Measurements from ENCODE around the gene PSMD5.

The PSMD5 gene

DNA sequence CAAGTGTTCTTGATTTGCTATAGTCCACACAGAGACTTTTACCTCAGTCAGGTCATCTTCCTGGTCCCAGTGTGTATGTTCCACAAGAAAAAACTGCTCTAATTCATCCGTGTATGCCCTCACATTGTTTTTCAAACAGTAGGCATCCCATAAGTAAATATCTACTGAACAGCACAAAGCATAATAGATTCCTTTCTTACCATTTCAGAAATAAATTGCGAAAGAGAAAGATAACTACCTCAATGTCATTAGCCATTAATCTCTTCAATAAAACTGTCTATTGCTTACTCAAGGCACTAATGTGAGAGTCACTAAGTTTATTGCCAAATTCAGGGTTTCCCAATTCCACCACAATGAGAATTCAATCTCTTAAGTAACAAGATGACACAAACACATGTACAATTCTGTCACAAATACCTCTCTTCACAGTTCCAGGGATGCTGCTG is 59.1 kb downstream of the PSMD5 start:
- TF ChIP-seq SIN3A (IDR thresholded peaks at IDR 0.05; ENCODE audit: borderline replicate concordance, insufficient read depth, low read length) (no peak), TAF1 (IDR thresholded peaks at IDR 0.05; ENCODE audit: borderline replicate concordance, insufficient read depth, low read length) (no peak), POLR2AphosphoS5 (IDR thresholded peaks at IDR 0.05; ENCODE audit: low read depth, low read length) (no peak), FOXP2 (optimal IDR thresholded peaks at IDR 0.05; ENCODE audit: borderline replicate concordance, extremely low read depth, extremely low read length, insufficient read depth) (no peak)
- TF ChIP-seq, protein P1, sequence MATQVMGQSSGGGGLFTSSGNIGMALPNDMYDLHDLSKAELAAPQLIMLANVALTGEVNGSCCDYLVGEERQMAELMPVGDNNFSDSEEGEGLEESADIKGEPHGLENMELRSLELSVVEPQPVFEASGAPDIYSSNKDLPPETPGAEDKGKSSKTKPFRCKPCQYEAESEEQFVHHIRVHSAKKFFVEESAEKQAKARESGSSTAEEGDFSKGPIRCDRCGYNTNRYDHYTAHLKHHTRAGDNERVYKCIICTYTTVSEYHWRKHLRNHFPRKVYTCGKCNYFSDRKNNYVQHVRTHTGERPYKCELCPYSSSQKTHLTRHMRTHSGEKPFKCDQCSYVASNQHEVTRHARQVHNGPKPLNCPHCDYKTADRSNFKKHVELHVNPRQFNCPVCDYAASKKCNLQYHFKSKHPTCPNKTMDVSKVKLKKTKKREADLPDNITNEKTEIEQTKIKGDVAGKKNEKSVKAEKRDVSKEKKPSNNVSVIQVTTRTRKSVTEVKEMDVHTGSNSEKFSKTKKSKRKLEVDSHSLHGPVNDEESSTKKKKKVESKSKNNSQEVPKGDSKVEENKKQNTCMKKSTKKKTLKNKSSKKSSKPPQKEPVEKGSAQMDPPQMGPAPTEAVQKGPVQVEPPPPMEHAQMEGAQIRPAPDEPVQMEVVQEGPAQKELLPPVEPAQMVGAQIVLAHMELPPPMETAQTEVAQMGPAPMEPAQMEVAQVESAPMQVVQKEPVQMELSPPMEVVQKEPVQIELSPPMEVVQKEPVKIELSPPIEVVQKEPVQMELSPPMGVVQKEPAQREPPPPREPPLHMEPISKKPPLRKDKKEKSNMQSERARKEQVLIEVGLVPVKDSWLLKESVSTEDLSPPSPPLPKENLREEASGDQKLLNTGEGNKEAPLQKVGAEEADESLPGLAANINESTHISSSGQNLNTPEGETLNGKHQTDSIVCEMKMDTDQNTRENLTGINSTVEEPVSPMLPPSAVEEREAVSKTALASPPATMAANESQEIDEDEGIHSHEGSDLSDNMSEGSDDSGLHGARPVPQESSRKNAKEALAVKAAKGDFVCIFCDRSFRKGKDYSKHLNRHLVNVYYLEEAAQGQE (IDR thresholded peaks at IDR 0.05; ENCODE audit: insufficient read depth in 1 of 2, low read depth in 2 of 2, low read length in 2 of 2): no peak

DNA sequence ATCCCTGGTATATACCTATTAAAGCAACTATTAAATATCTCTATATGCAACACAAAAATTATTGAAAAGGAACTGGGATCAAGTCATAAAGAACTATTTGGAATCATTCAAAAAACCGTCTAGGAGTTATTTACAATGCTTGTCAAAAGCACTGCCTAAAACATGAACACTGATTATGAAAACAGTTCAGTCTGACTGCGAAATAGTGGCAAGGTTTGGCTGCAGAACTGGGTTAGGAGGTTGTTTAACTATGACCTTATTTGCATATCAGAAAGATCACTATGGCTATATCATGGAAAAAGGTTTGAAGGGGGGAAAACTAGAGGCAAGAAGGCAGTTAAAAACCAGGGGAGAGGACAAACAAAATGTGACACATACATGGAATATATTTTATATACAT is 61.5 kb downstream of the PSMD5 start:
- TF ChIP-seq SIN3A (IDR thresholded peaks at IDR 0.05; ENCODE audit: borderline replicate concordance, insufficient read depth, low read length): no peak
- TF ChIP-seq TAF1 (IDR thresholded peaks at IDR 0.05; ENCODE audit: borderline replicate concordance, insufficient read depth, low read length): no peak
- no peak for TF ChIP-seq POLR2AphosphoS5 (IDR thresholded peaks at IDR 0.05; ENCODE audit: low read depth, low read length)
- no peak for TF ChIP-seq FOXP2 (optimal IDR thresholded peaks at IDR 0.05; ENCODE audit: borderline replicate concordance, extremely low read depth, extremely low read length, insufficient read depth)
- TF ChIP-seq, protein P1 (IDR thresholded peaks at IDR 0.05; ENCODE audit: insufficient read depth in 1 of 2, low read depth in 2 of 2, low read length in 2 of 2): no peak

DNA sequence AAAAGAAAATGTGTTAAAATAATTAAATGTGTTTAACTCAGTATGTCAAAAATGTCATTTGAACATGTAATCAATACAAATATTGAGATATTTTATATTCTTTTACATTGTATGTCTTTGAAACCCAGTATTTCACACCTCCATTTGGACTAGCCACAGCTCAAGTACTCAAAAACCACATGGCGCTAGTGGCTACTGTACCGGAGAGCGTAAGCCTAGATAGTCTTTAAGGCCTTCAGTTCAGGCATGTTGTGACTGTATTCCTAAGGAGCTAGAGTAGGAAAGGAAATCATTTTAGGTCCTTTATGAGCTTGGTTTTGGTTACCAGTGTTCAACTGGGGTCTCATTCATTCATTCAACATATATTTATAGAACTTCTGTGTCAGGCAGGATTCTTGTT is 62.4 kb downstream of the PSMD5 start:
- TF ChIP-seq POLR2AphosphoS5 (IDR thresholded peaks at IDR 0.05; ENCODE audit: low read depth, low read length): no peak
- TF ChIP-seq SIN3A (IDR thresholded peaks at IDR 0.05; ENCODE audit: borderline replicate concordance, insufficient read depth, low read length): no peak
- no peak for TF ChIP-seq FOXP2 (optimal IDR thresholded peaks at IDR 0.05; ENCODE audit: borderline replicate concordance, extremely low read depth, extremely low read length, insufficient read depth)
- no peak for TF ChIP-seq TAF1 (IDR thresholded peaks at IDR 0.05; ENCODE audit: borderline replicate concordance, insufficient read depth, low read length)
- TF ChIP-seq, protein P1 (IDR thresholded peaks at IDR 0.05; ENCODE audit: insufficient read depth in 1 of 2, low read depth in 2 of 2, low read length in 2 of 2): no peak

DNA sequence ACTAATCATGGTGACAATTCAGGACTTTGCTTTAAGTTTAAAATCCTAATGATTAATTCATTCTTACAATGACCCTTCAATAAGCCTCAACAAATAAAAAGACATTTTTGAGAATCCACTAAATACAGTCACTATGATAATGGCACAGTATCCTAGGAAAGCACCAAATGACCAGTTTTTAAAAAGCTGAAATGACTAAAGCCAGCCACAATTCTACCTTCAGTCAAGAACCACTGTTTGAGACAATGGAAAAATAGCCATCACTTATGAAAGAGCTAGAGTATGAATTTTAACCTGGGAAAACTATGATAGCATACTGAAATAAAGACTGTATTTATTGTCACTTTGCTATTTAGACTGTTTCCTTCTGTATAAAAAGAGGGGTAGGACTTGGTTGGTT is 63.5 kb downstream of the PSMD5 start:
- TF ChIP-seq TAF1 (IDR thresholded peaks at IDR 0.05; ENCODE audit: borderline replicate concordance, insufficient read depth, low read length) (no peak), POLR2AphosphoS5 (IDR thresholded peaks at IDR 0.05; ENCODE audit: low read depth, low read length) (no peak), SIN3A (IDR thresholded peaks at IDR 0.05; ENCODE audit: borderline replicate concordance, insufficient read depth, low read length) (no peak), FOXP2 (optimal IDR thresholded peaks at IDR 0.05; ENCODE audit: borderline replicate concordance, extremely low read depth, extremely low read length, insufficient read depth) (no peak)
- TF ChIP-seq, protein P1 (IDR thresholded peaks at IDR 0.05; ENCODE audit: insufficient read depth in 1 of 2, low read depth in 2 of 2, low read length in 2 of 2): no peak

DNA sequence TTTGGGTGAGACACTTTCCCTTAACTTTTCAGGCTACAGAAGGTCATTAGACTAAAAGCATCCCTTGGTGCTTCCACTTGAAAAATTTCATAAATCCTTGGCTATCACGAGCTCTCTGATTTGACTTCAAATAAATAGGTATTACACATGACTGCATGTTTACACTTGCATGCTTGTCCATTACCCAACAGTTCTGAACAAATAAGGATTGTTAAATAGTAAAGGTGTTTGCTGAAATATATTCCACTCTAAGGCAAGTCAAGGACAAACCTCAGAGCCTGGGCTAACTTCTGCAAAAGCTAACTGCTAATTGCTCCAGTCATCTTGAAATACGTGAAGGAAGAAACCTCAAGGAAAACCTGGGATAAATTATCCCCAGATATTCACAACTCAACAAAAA is 64.0 kb downstream of the PSMD5 start:
- TF ChIP-seq, protein P1 (IDR thresholded peaks at IDR 0.05; ENCODE audit: insufficient read depth in 1 of 2, low read depth in 2 of 2, low read length in 2 of 2): no peak
- TF ChIP-seq POLR2AphosphoS5 (IDR thresholded peaks at IDR 0.05; ENCODE audit: low read depth, low read length) (no peak), SIN3A (IDR thresholded peaks at IDR 0.05; ENCODE audit: borderline replicate concordance, insufficient read depth, low read length) (no peak), TAF1 (IDR thresholded peaks at IDR 0.05; ENCODE audit: borderline replicate concordance, insufficient read depth, low read length) (no peak), FOXP2 (optimal IDR thresholded peaks at IDR 0.05; ENCODE audit: borderline replicate concordance, extremely low read depth, extremely low read length, insufficient read depth) (no peak)

Measured in PFSK-1 (cell line).